LNCAP (cell line): ENCODE measurements around the gene NDE1.

Experiments
- TF ChIP-seq, protein P1 (sequence below): fragments of 450-650 bp; IDR thresholded peaks from 2 replicates; pipeline ENCODE4 v1.5.1; 2017; ENCODE audit warnings: mild to moderate bottlenecking

Gene NDE1

GRCh38 chr16:15735610-15736009 is 85.6 kb downstream of the NDE1 start:
- TF ChIP-seq, protein P1, sequence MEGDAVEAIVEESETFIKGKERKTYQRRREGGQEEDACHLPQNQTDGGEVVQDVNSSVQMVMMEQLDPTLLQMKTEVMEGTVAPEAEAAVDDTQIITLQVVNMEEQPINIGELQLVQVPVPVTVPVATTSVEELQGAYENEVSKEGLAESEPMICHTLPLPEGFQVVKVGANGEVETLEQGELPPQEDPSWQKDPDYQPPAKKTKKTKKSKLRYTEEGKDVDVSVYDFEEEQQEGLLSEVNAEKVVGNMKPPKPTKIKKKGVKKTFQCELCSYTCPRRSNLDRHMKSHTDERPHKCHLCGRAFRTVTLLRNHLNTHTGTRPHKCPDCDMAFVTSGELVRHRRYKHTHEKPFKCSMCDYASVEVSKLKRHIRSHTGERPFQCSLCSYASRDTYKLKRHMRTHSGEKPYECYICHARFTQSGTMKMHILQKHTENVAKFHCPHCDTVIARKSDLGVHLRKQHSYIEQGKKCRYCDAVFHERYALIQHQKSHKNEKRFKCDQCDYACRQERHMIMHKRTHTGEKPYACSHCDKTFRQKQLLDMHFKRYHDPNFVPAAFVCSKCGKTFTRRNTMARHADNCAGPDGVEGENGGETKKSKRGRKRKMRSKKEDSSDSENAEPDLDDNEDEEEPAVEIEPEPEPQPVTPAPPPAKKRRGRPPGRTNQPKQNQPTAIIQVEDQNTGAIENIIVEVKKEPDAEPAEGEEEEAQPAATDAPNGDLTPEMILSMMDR: no peak

GRCh38 chr16:15736529-15736928 is 86.5 kb downstream of the NDE1 start:
- TF ChIP-seq, protein P1: no peak

DNA sequence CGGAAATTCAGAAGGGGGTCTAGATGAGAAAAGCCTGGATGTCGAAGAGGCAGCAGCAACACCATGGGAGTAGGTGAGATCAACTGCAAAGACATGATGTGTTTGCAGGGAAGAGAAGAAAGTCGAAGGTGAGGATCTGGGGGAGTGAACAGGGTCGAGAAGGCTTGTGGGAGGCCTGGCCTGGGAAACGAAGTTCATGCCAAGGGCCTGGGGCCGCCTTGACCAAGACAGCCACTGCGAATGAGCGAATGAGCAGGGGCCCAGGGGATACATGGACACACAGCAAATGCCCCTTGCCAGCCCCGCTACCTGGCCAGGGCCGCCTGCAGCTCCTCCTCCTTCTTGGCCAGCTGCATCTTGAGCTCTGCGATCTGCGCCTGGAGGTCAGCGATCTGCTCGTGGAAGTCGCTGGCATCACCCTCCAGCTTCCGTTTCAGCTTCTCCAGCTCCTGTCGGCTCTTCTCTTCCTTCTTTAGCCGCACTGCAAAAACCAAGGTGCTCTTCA is 87.1 kb downstream of the NDE1 start:
- TF ChIP-seq, protein P1: no peak

DNA sequence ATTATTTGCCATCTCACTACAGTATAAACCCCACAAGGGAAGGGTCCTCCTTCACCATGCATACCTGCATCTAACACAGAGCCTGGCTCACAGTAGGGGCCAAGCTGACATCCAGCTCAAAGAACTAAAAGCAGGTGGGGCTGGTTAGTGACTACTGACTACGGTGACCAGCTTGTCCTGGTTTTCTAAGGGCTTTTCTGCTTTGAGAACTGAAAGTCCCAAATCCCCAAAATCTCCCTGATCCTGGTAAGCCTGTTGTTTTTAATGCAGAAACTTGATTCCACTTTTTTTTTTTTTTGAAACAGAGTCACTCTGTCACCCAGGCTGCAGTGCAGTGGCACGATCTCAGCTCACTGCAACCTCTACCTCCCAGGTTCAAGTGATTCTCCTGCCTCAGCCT is 89.4 kb downstream of the NDE1 start:
- TF ChIP-seq, protein P1: no peak

- TF ChIP-seq, protein P1: no peak
Measured at GRCh38 chr16:15739950-15740349, 89.9 kb downstream of the NDE1 start.

DNA sequence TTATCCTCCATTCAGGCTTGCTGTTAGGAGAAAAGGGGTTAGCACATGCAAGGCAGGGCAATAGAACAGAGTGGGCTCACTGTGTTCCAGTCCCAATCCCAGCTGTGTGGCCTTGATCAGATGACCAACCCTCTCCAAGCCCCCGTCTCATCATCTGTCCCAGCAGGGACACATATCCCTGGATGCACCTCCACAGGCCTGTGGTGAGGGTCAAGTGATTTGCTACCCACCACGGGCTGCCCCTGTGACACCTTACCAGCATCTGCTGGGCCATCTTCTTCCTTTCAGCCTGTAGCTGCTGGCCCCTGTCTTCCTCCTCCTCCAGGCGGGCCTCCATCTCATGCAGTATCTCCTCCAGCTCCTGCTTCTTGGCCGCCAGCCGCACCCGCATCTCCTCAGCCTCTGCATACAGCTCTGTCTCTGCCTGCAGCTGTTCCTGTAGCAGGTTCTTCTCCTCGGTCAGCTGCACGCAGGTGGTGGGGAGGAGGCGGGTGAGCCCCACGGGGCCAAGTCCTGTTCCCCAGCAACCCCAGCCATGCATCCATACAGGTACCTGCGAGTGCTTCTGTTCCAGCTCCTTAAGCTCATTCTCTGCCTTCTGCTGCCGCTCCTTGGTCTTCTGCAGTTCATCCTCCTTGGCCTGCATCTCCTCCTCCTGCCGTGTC is 91.3 kb downstream of the NDE1 start:
- TF ChIP-seq, protein P1: no peak

- TF ChIP-seq, protein P1: no peak
Measured at GRCh38 chr16:15742716-15743115, 92.7 kb downstream of the NDE1 start.

DNA sequence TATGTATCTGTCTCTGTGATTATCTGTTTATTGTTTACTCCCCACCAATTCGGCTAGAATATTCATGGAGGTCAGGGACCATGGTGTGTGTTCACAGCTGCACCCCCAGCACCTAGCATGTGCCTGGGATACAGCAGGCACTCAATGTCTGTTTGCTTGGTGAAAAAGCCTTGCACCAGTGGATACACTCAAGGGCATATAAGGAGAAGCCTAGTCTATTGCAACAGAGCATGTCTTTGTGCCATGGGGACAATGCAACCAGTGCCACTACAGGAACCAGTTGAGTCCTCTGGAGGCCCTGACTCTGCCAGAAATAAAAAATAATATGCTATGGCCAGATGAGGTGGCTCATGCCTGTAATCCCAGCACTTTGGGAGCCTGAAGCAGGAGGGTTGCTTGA is 93.6 kb downstream of the NDE1 start:
- TF ChIP-seq, protein P1: no peak
